ENCODE data around the gene RTP5. TPM values are rescaled to one million over a fixed set of nuclear protein-coding genes. Genes with fewer than 3 reads are reported as not detected.

The RTP5 gene
- total RNA-seq, 1 experiment from 2014 or later = not detected

DNA sequence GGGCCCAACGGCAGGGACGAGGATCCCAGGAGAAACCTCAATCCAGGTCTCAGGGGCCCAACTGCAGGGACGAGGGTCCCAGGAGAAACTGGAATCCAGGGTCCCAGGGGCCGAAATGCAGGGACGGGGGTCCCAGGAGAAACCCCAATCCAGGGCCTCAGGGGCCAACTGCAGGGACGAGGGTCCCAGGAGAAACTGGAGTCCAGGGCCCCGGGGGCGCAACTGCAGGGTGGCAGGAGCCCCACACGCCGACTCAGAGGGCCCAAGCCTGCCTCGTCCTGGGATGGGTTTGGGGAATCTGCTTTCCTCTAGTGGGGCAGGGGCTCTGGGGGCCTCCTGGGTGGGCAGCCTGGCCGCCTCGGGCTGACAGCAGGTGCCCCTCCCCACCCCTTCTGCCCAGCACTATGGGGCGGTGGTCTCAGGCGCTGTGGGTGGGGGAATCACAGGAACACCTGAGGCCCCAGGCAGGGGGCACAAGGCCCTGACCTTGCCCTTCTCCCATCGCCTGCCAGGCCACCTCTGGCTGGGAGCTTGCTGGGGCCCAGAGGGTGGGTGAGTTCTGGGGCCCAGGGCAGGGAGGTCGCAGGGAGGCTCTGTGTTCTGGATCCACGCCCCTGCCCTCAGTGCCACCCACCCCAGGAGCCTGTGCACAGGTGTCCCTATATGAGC, 7.1 kb downstream of the RTP5 start:
- Histone ChIP-seq H3K4me3 (no peak overlapping the region), H3K9me3 (replicated peaks) (no peaks in the 10 kb centered on the region; the same call in 1 of the 2 replicates), H3K4me1 (replicated peaks) (peaks cover 8% of the 10 kb centered on the region), H3K36me3 (no peaks in the 10 kb centered on the region), H3K27me3 (replicated peaks) (no peaks in the 10 kb centered on the region; the same call in 1 of the 2 replicates), H3K27ac (no peak overlapping the region)
- no peak for DNase-seq (ENCODE audit: low read depth in 1 of 2, low spot score in 2 of 2)

DNA sequence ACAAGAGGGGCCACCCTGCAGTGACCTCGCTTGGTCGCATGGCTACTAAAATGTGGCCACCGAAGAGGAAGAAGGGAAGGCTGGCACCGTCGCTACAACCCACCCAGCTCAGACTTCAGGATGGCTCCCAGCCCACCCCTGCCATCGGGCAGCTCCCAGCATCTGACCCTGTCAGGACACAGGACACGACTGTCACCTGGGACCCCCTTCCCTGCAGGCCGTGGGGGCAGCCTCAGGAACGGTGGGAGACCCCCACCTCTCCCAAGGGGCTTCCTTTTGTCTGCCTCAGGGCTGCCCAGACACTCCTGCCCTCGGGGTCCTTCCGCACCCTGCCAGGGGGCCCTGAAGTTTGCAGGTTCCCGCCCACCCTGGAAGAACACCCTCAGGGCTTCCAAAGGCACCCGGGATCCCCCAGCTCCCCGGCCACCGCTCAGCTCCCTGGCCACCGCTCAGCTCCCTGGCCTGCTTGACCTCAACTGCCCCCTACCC, 7.7 kb downstream of the RTP5 start:
- Histone ChIP-seq H3K27me3 (replicated peaks) (no peaks in the 10 kb centered on the region; the same call in 1 of the 2 replicates), H3K9me3 (replicated peaks) (no peaks in the 10 kb centered on the region; the same call in 1 of the 2 replicates), H3K4me3 (no peak overlapping the region), H3K36me3 (no peaks in the 10 kb centered on the region), H3K4me1 (replicated peaks) (peaks cover 14% of the 10 kb centered on the region), H3K27ac (no peak overlapping the region)
- DNase-seq (ENCODE audit: low read depth in 1 of 2, low spot score in 2 of 2) = no peak

DNA sequence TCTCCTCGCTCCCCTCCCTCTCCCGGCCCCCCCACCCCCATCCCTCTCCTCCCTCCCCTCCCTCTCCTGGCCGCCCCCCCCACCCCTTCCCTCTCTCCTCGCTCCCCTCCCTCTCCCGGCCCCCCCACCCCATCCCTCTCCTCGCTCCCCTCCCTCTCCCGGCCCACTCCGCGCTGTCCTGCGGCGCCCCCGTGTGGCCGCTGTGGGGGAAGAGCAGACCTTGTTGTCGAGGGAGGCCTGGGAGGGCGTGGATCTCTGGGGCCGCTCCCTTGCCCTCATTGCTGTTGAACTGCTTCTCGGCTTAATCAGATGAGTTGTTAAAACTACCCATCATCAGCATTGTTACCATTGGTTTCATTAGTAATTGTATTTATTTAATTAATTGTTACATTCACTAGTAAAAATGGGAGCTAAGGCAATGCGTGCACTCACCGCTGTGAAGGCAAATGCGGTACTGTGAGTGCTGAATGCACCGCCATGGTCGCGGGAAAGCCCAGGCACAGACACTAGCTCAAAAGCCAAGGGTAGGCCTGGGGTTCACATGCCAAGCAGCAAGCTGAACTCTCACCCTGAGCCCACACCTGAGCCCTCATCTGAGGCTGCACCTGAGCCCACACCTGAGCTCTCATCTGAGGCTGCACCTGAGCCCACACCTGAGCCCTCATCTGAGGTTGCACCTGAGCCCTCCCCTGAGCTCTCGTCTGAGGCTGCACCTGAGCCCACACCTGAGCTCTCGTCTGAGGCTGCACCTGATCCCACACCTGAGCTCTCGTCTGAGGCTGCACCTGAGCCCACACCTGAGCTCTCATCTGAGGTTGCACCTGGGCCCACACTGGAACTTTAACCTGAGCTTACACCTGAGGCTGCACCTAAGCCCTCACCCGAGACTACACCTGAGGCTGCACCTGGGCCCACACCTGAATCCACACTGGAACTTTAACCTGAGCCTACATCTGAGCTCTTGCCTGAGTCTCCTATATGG, 8.8 kb downstream of the RTP5 start:
- H3K9me3 ChIP-seq (replicated peaks) = no peaks in the 10 kb centered on the region
- peak; percentile 62 to 74 for DNase-seq (ENCODE audit: low read depth in 1 of 2, low spot score in 2 of 2)
- H3K4me1 ChIP-seq (replicated peaks) = peaks cover 16% of the 10 kb centered on the region
- no peak overlapping the region for H3K27ac ChIP-seq
- H3K27me3 ChIP-seq (replicated peaks) = no peaks in the 10 kb centered on the region
- no peaks in the 10 kb centered on the region for H3K36me3 ChIP-seq
- H3K4me3 ChIP-seq = no peak overlapping the region

DNA sequence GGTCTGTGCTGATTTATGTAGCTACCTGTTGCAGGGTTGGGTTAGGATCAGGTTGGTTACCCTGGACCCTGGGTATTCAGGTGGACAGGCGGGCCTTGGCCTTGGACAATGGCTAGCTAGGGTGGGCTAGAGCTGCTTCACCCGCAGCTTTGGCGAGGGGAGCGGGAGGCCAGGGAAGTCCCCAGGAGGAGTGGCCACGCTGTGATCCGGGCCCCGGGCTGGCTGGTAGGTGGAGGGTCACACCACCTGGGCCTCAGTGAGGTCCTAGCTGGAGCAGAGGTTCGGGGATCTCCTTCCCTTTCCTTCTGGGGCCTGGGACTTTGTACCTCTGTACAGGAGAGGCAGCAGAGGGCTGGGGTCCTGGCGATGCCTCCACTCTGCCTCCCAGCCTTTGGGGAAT, 9.8 kb downstream of the RTP5 start:
- no peak overlapping the region for H3K27ac ChIP-seq
- peaks cover 16% of the 10 kb centered on the region for H3K4me1 ChIP-seq (replicated peaks)
- H3K27me3 ChIP-seq (replicated peaks) = no peaks in the 10 kb centered on the region
- DNase-seq (ENCODE audit: low read depth in 1 of 2, low spot score in 2 of 2) = no peak
- no peaks in the 10 kb centered on the region for H3K36me3 ChIP-seq
- H3K9me3 ChIP-seq (replicated peaks) = no peaks in the 10 kb centered on the region
- no peak overlapping the region for H3K4me3 ChIP-seq

DNA sequence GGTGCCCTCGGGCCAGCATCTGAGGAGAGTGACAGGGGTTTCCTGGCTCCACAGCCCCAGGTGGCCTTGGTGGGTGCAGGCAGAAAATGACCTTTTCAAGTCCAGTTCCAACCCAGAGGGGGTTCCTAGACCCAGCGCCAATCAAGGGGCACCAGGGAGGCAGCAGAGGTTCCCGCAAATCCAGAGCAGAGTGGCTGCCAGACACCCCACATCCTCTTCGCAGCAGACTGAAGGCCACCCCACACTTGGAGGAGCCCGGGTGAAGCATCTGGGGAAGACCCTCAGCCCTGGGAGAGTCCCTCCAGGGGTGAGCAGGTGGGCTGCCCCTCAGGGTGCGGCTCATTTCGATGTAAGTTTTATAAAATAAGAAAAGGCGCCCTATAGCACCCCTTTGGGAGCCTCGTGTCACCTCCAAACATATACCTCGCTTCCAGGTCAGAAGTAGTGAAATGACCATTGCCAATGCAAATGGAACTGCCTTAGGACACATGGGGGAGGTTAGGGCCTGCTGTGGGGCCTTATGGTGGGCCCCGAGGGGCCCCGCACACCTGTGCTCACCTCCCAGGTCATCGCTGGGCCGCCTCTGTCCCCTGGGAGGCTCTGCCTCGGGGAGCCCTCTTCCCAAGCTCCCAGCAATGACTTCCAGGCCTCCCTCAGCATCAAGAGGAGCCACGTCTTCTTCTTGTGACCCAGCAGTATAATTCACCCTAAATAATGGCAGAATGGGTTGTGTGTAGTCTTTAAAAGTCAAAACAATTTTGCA, 11.0 kb downstream of the RTP5 start:
- Histone ChIP-seq H3K36me3 (no peaks in the 10 kb centered on the region), H3K4me1 (replicated peaks) (peaks cover 16% of the 10 kb centered on the region), H3K27me3 (replicated peaks) (peaks cover 4% of the 10 kb centered on the region; the same call in 1 of the 2 replicates), H3K9me3 (replicated peaks) (no peaks in the 10 kb centered on the region), H3K4me3 (no peak overlapping the region), H3K27ac (no peak overlapping the region)
- no peak for DNase-seq (ENCODE audit: low read depth in 1 of 2, low spot score in 2 of 2)

DNA sequence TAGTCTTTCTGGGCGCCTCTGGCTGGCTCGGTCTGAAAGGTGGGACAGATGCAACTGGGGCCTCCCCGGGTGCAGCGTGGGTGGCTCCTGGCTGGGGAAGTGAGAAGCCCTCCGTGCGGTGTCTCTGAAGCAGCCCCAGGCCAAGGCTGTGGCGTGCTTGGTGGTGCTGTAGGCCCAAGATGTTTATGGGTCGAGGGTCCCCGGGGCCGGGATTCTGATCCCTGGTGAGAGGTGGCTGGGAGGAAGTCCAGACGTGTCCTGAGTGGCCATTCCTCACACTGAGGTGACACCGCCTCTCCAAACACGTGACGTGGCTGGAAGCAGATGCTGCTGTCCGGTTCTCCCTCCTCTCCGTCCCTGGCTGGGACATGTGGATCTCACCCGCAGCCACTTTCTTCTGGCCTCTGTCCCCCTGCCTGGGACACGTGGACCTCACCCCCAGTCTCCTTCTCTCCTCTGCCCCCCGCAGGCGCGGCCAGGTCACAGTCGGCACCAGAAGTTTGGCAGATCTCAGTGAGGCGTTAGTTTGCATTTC, 12.6 kb downstream of the RTP5 start:
- no peak overlapping the region for H3K4me3 ChIP-seq
- DNase-seq (ENCODE audit: low read depth in 1 of 2, low spot score in 2 of 2) = no peak
- no peaks in the 10 kb centered on the region for H3K9me3 ChIP-seq (replicated peaks)
- no peak overlapping the region for H3K27ac ChIP-seq
- H3K27me3 ChIP-seq (replicated peaks) = peaks cover 4% of the 10 kb centered on the region; the same call in 1 of the 2 replicates
- no peaks in the 10 kb centered on the region for H3K36me3 ChIP-seq
- peaks cover 16% of the 10 kb centered on the region for H3K4me1 ChIP-seq (replicated peaks)

DNA sequence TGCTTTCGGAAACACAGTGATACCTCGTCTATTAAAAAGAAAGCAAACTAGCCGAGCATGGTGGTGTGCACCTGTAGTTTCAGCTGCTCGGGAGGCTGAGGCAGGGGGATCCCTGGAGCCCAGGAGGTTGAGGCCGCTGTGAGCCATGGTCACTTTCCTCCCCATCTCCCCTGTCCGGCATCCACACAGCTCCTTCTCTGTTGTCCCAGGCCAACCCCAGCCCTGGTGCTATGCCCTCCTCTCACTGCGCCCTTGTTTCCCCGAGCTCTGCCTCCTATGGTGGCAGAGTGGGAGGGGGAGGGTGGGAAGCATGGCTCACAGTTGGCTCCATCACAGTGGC, 15.4 kb downstream of the RTP5 start:
- Histone ChIP-seq H3K4me3 (no peak overlapping the region), H3K9me3 (replicated peaks) (no peaks in the 10 kb centered on the region), H3K36me3 (no peaks in the 10 kb centered on the region), H3K27me3 (replicated peaks) (peaks cover 4% of the 10 kb centered on the region; the same call in 1 of the 2 replicates), H3K4me1 (replicated peaks) (peaks cover 16% of the 10 kb centered on the region), H3K27ac (no peak overlapping the region)
- DNase-seq (ENCODE audit: low read depth in 1 of 2, low spot score in 2 of 2) = no peak

DNA sequence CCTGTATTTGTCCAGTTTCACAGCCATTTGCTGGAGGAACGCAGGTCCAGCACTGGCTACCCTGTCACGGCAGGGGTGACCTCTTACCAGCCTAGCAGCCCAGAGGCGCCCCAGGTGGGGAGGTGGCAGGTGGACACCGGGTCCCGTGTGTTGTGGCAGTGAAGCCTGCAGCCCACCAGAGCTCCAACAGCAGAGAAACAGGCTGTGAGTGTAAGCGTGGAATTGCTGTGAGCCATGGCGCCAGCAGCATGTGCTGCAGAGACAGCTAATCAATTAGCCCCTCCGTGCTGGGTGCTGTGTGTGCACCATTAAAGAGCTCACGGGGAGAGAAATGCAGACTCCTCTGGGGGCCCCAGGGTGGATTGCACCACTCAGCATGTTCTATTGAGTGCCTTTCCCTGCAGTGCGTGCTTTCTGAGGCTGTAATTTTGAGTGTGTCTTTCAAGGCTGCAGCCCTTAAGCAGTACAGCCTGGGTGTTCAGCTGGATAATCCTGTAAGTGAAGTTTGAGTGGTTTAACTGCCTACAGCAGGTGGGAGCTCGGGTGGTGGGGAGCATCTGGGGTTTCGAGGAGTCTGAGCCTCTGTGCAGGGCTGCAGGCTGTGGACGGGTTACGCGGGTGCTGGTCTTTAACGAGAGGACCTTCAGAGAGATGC, 15.9 kb downstream of the RTP5 start:
- DNase-seq (ENCODE audit: low read depth in 1 of 2, low spot score in 2 of 2) = no peak
- Histone ChIP-seq H3K4me1 (replicated peaks) (peaks cover 16% of the 10 kb centered on the region), H3K27me3 (replicated peaks) (peaks cover 4% of the 10 kb centered on the region; the same call in 1 of the 2 replicates), H3K36me3 (no peaks in the 10 kb centered on the region), H3K27ac (no peak overlapping the region), H3K4me3 (no peak overlapping the region), H3K9me3 (replicated peaks) (no peaks in the 10 kb centered on the region)

DNA sequence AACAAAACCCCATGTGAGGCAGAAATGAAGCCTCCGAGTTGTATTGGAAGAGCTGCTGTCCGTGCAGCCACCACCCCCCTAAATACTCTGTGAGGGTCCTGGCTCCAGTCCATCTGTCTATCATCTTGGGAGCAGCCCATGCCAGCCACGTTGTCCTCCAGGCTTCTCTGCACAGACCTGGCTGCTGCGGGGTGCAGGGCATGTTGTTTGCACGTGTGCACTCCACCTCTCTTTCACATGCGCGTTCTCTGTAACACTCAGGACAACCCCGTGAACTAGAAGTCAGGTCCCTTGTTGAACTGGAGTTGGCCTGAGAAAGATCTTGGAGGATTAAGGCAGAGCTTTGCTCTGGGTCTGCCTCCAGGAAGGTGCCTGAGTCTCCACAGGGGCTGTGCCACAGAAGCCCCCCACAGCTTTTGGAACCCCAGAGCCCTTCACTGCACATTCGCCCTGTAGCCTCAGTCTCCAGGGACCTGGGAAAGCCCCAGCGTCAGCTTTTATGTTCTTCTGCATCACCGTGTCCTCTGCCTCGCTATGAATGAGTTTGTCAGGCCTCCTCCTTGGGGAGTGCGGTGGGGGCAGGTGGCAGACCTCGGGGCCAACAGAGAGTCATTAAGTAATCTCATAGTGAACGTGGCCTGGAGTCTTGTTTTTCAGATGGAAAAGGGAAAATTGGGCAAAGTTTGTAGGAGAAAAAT, 16.6 kb downstream of the RTP5 start:
- Histone ChIP-seq H3K4me3 (no peak overlapping the region), H3K27ac (no peak overlapping the region), H3K27me3 (replicated peaks) (peaks cover 4% of the 10 kb centered on the region; the same call in 1 of the 2 replicates), H3K9me3 (replicated peaks) (no peaks in the 10 kb centered on the region), H3K4me1 (replicated peaks) (peaks cover 12% of the 10 kb centered on the region), H3K36me3 (no peaks in the 10 kb centered on the region)
- DNase-seq (ENCODE audit: low read depth in 1 of 2, low spot score in 2 of 2) = no peak

DNA sequence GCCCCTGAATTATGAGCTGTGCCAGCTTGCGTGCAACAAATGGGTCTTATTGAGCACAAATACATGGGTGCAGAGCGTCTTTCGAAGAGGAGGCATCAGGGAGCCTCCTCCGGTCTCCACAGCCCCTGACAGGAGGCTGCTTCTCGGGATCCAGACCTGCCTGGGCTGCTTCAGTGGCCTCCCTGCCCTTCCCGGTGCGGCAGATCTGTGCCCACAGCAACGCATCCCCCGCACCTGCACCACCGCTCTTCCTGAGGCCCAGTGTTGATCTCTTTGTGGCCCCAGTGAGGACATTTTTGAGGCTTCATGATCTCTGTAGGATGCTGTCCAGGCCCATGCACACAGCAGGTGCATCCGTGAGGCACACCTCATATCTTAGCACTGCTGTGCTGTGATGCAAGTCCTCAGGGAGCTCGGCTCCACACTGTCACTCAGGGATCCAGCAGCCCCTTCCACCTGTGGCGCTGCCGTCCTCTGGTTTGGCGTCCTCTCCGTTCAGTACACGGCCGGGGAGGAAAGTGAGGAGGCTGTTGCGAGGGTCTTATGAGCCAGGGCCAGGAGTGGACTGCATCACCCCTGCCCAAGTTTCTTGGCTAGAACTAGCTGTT, 17.4 kb downstream of the RTP5 start:
- H3K27me3 ChIP-seq (replicated peaks) = peaks cover 4% of the 10 kb centered on the region; the same call in 1 of the 2 replicates
- no peaks in the 10 kb centered on the region for H3K36me3 ChIP-seq
- H3K4me3 ChIP-seq = no peak overlapping the region
- peaks cover 5% of the 10 kb centered on the region for H3K4me1 ChIP-seq (replicated peaks)
- no peak overlapping the region for H3K27ac ChIP-seq
- H3K9me3 ChIP-seq (replicated peaks) = no peaks in the 10 kb centered on the region
- DNase-seq (ENCODE audit: low read depth in 1 of 2, low spot score in 2 of 2) = no peak

DNA sequence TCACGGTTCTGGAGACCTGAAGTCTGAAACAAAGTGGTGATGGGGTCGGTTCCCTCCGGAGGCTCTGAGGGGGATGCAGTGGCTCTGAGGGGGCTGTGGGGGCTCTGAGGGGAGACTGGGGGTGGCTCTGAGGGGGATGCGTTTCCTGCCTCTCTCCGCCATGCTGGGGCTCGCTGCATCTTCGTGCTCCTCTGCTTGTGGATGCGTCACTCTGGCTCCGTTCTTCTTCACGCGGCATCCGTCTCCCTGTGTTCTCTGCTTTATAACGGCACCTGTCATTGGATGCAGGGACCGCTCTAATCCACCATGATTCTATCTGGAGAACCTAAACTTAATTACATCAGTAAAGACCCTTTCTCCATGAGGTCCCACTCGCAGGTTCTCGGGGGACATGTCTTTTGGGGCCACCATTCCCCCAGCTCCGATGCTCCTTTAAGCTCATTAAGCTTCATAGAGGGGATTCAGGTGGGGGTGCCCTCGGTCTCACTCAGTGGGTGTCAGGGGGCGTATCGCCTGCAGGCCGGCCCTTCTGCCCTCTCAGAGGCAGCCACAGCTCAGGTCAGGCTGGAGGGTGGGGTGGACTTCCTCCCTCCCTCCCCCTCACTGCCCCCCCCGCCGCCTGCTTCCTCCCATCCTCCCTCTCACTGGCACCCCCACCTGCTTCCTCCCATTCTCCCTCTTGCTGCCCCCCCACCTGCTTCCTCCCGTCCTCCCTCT, 18.4 kb downstream of the RTP5 start:
- H3K4me3 ChIP-seq = no peak overlapping the region
- H3K27ac ChIP-seq = no peak overlapping the region
- H3K9me3 ChIP-seq (replicated peaks) = no peaks in the 10 kb centered on the region
- no peak for DNase-seq (ENCODE audit: low read depth in 1 of 2, low spot score in 2 of 2)
- no peaks in the 10 kb centered on the region for H3K36me3 ChIP-seq
- H3K4me1 ChIP-seq (replicated peaks) = no peaks in the 10 kb centered on the region
- peaks cover 4% of the 10 kb centered on the region; the same call in 1 of the 2 replicates for H3K27me3 ChIP-seq (replicated peaks)

DNA sequence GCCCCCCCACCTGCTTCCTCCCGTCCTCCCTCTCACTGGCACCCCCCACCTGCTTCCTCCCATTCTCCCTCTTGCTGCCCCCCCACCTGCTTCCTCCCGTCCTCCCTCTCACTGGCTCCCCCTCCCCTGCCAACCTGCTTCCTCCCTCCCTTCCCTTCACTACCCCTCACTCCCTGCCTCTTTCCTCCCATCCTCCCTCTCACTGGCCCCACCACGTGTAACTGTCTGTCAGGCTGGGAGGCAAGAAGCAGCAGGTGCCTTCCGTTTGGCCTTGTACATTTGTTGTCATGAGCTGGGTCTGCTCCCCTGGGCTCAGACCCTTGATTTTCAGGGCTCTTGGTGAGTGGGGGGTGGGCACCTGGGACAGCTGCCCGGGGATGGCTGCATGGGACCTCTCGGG, 19.1 kb downstream of the RTP5 start:
- peaks cover 4% of the 10 kb centered on the region; the same call in 1 of the 2 replicates for H3K27me3 ChIP-seq (replicated peaks)

More for the DNA sequence above, 19.1 kb downstream of the RTP5 start:
- Histone ChIP-seq H3K9me3 (replicated peaks) (no peaks in the 10 kb centered on the region), H3K27ac (no peak overlapping the region), H3K36me3 (no peaks in the 10 kb centered on the region), H3K4me1 (replicated peaks) (no peaks in the 10 kb centered on the region), H3K4me3 (no peak overlapping the region)
- DNase-seq (ENCODE audit: low read depth in 1 of 2, low spot score in 2 of 2) = no peak

Measured in SJSA1 (cell line).